HepG2 (cell line): Measurements from ENCODE around the gene DNAJC11. TPM values are rescaled to one million over a fixed set of nuclear protein-coding genes. Genes with fewer than 3 reads are reported as not detected.

Source experiments
- ARNT2 ChIP-seq: sonication (generic); formaldehyde crosslinking; IDR thresholded peaks from 2 replicates; pipeline ENCODE4 v1.8.0; 2022; ENCODE audit warnings: mild to moderate bottlenecking, low read depth, missing genetic modification reagents, moderate library complexity
- GZF1 ChIP-seq: sonication (generic); formaldehyde crosslinking; IDR thresholded peaks from 2 replicates; pipeline ENCODE4 v1.5.1; 2020; ENCODE audit warnings: mild to moderate bottlenecking, missing genetic modification reagents
- NR1H2 ChIP-seq: sonication (generic); formaldehyde crosslinking; IDR thresholded peaks from 2 replicates; pipeline ENCODE4 v1.8.1; 2022; ENCODE audit warnings: low read depth, missing genetic modification reagents, borderline replicate concordance
- THAP9 ChIP-seq: sonication (generic); formaldehyde crosslinking; IDR thresholded peaks from 2 replicates; pipeline ENCODE4; 2020; ENCODE audit warnings: missing genetic modification reagents, mild to moderate bottlenecking, borderline replicate concordance
- ZFP36 ChIP-seq: fragments of 150-350 bp; IDR thresholded peaks from 2 replicates; pipeline ENCODE4 v1.6.1; 2018; ENCODE audit warnings: borderline replicate concordance, low read length, low read depth; ENCODE audit not compliant: partially characterized antibody
- ZNF367 ChIP-seq: sonication (generic); formaldehyde crosslinking; IDR thresholded peaks from 2 replicates; pipeline ENCODE4 v1.4.0; 2020; ENCODE audit warnings: missing genetic modification reagents, borderline replicate concordance
- ZNF563 ChIP-seq: sonication (generic); formaldehyde crosslinking; IDR thresholded peaks from 2 replicates; pipeline ENCODE4 v1.8.0; 2022; ENCODE audit warnings: mild to moderate bottlenecking, moderate library complexity, missing genetic modification reagents
- ZNF564 ChIP-seq: sonication (generic); formaldehyde crosslinking; IDR thresholded peaks from 2 replicates; pipeline ENCODE4 v1.8.1; 2023; ENCODE audit warnings: mild to moderate bottlenecking, missing genetic modification reagents
- ZNF737 ChIP-seq: sonication (generic); formaldehyde crosslinking; IDR thresholded peaks from 2 replicates; pipeline ENCODE4 v1.5.0; 2020; ENCODE audit warnings: missing genetic modification reagents, mild to moderate bottlenecking, borderline replicate concordance
- ZNF782 ChIP-seq: sonication (generic); formaldehyde crosslinking; IDR thresholded peaks from 2 replicates; pipeline ENCODE4 v1.4.0; 2020; ENCODE audit warnings: missing genetic modification reagents, mild to moderate bottlenecking, borderline replicate concordance
- ZNF790 ChIP-seq: sonication (generic); formaldehyde crosslinking; IDR thresholded peaks from 2 replicates; pipeline ENCODE4 v1.8.0; 2022; ENCODE audit warnings: missing genetic modification reagents, mild to moderate bottlenecking, borderline replicate concordance
- ZSCAN29 ChIP-seq: sonication (generic); formaldehyde crosslinking; conservative IDR thresholded peaks from 2 replicates; pipeline ENCODE4 v1.4.0; 2020; ENCODE audit warnings: mild to moderate bottlenecking, missing genetic modification reagents
- polyA plus RNA-seq, 8 experiments: library from polyadenylated mRNA; depleted of rRNA in 3 of 8; stranded (reverse) in 7 of 8; unstranded in 1 of 8; fragments of >200 nt; fragmentation: Illumina TruSeq in 4 of 8; extraction: Trizol in 4 of 8; gene quantifications; 2 replicates each; pipeline versions ENCODE4 v1.2.1 to v1.2.3, GENCODE V29; 2011 to 2016; ENCODE audit warnings: low read depth in 4 of 8, missing spikeins in 1 of 8, mixed read lengths in 1 of 8; ENCODE audit not compliant: insufficient read depth in 1 of 8
- total RNA-seq, 5 experiments: library from RNA; depleted of rRNA; stranded (reverse); fragments of >200 nt; fragmentation: Illumina TruSeq; extraction: Trizol; gene quantifications; 2 replicates each; pipeline ENCODE4 v1.2.3, GENCODE V29; 2016; ENCODE audit warnings: low read depth in 1 of 5
- TF ChIP-seq, protein P1 (sequence below): sonication (generic); formaldehyde crosslinking; IDR thresholded peaks from 2 replicates; pipeline ENCODE4 v1.5.0; 2020; ENCODE audit warnings: missing genetic modification reagents, mild to moderate bottlenecking, borderline replicate concordance
- TF ChIP-seq, protein P2 (sequence below): sonication (generic); formaldehyde crosslinking; IDR thresholded peaks from 2 replicates; pipeline ENCODE4 v1.5.1; 2020; ENCODE audit warnings: missing genetic modification reagents, mild to moderate bottlenecking, borderline replicate concordance
- TF ChIP-seq, protein P3 (sequence below): sonication (generic); formaldehyde crosslinking; IDR thresholded peaks from 2 replicates; pipeline ENCODE4 v1.4.0; 2020; ENCODE audit warnings: missing genetic modification reagents

The DNAJC11 gene
- total and polyA plus RNA-seq, 2 of the 13 experiments (the other 11 are each of a cell fraction or from before 2014, with no cell fraction given) = 25.1 to 47.6 TPM

GRCh38 chr1:6624710-6625583, 76.7 kb downstream of the DNAJC11 start, which contains the start of gene THAP3 (continued):
- no peak for TF ChIP-seq NR1H2 (CRISPR knock-in tag)
- no peak; the same call in 1 of the 2 replicates for TF ChIP-seq THAP9 (CRISPR knock-in tag)
- peak; percentile 5; the same call in 1 of the 2 replicates for TF ChIP-seq ARNT2 (CRISPR knock-in tag)
- TF ChIP-seq, protein P1, sequence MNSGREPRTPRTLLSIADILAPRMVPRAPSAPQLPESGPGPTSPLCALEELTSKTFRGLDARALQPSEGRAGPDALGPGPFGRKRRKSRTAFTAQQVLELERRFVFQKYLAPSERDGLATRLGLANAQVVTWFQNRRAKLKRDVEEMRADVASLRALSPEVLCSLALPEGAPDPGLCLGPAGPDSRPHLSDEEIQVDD (CRISPR knock-in tag) = peak; percentile 22; the same call in 1 of the 2 replicates
- TF ChIP-seq ZNF564 (CRISPR knock-in tag) = 0 out of 2 replicates have a peak, but pooled peaks have one; percentile 38
- peak; percentile 49; the same call in 1 of the 2 replicates for TF ChIP-seq ZSCAN29 (CRISPR knock-in tag)
- TF ChIP-seq ZNF790 (CRISPR knock-in tag) = peak; percentile 58; the same call in 1 of the 2 replicates
- TF ChIP-seq ZNF563 (CRISPR knock-in tag) = peak; percentile 94
- TF ChIP-seq, protein P2, sequence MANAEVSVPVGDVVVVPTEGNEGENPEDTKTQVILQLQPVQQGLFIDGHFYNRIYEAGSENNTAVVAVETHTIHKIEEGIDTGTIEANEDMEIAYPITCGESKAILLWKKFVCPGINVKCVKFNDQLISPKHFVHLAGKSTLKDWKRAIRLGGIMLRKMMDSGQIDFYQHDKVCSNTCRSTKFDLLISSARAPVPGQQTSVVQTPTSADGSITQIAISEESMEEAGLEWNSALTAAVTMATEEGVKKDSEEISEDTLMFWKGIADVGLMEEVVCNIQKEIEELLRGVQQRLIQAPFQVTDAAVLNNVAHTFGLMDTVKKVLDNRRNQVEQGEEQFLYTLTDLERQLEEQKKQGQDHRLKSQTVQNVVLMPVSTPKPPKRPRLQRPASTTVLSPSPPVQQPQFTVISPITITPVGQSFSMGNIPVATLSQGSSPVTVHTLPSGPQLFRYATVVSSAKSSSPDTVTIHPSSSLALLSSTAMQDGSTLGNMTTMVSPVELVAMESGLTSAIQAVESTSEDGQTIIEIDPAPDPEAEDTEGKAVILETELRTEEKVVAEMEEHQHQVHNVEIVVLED (CRISPR knock-in tag) = peak; percentile 54; the same call in 1 of the 2 replicates
- peak; percentile 88; the same call in 1 of the 2 replicates for TF ChIP-seq ZNF737 (CRISPR knock-in tag)
- no peak for TF ChIP-seq GZF1 (CRISPR knock-in tag)
- peak; percentile 21; the same call in 1 of the 2 replicates for TF ChIP-seq ZNF782 (CRISPR knock-in tag)
- no peak for TF ChIP-seq ZFP36
- peak; percentile 24; the same call in 1 of the 2 replicates for TF ChIP-seq ZNF367 (CRISPR knock-in tag)
- TF ChIP-seq, protein P3, sequence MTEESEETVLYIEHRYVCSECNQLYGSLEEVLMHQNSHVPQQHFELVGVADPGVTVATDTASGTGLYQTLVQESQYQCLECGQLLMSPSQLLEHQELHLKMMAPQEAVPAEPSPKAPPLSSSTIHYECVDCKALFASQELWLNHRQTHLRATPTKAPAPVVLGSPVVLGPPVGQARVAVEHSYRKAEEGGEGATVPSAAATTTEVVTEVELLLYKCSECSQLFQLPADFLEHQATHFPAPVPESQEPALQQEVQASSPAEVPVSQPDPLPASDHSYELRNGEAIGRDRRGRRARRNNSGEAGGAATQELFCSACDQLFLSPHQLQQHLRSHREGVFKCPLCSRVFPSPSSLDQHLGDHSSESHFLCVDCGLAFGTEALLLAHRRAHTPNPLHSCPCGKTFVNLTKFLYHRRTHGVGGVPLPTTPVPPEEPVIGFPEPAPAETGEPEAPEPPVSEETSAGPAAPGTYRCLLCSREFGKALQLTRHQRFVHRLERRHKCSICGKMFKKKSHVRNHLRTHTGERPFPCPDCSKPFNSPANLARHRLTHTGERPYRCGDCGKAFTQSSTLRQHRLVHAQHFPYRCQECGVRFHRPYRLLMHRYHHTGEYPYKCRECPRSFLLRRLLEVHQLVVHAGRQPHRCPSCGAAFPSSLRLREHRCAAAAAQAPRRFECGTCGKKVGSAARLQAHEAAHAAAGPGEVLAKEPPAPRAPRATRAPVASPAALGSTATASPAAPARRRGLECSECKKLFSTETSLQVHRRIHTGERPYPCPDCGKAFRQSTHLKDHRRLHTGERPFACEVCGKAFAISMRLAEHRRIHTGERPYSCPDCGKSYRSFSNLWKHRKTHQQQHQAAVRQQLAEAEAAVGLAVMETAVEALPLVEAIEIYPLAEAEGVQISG = peak; percentile 77; the same call in 1 of the 2 replicates
